Activated T-cell treated with anti-CD3 and anti-CD28 coated beads, Interleukin-2, amount 50 U/mL, for 24 hours (primary cell): ENCODE results near the gene PNMT.
"Not testable (repeated sequence)": the region's sequence is repeated elsewhere in the genome, so short reads cannot be mapped to it uniquely, and the experiment has no call there.

Experiments
- DNase-seq: peaks from one replicate; pipeline ENCODE4 v3.0.0-alpha.2; 2020
- H3K27ac Mint-ChIP-seq: 2 replicates; pipeline ENCODE4 v1.8.0; 2020; ENCODE audit warnings: mild to moderate bottlenecking, mixed read lengths
- H3K27me3 Mint-ChIP-seq: 2 replicates; pipeline ENCODE4 v1.8.0; 2020; ENCODE audit warnings: mixed read lengths
- H3K36me3 Mint-ChIP-seq: 2 replicates; pipeline ENCODE4 v1.8.0; 2020; ENCODE audit warnings: low read depth, mixed read lengths
- H3K4me1 Mint-ChIP-seq: 2 replicates; pipeline ENCODE4 v1.8.0; 2020; ENCODE audit warnings: low read depth, mixed read lengths
- H3K4me3 Mint-ChIP-seq: 2 replicates; pipeline ENCODE4 v1.8.0; 2020; ENCODE audit warnings: mild to moderate bottlenecking, moderate library complexity, mixed read lengths
- H3K9me3 Mint-ChIP-seq: 2 replicates; pipeline ENCODE4 v1.8.0; 2020; ENCODE audit warnings: mixed read lengths

Gene PNMT

GRCh38 chr17:39711071-39711470 is 42.8 kb downstream of the PNMT start:
- not testable (repeated sequence) for DNase-seq, H3K27me3 Mint-ChIP-seq, H3K27ac Mint-ChIP-seq, H3K4me3 Mint-ChIP-seq, H3K9me3 Mint-ChIP-seq, H3K36me3 Mint-ChIP-seq
- peaks cover 11% of the 10 kb centered on the region for H3K4me1 Mint-ChIP-seq

DNA sequence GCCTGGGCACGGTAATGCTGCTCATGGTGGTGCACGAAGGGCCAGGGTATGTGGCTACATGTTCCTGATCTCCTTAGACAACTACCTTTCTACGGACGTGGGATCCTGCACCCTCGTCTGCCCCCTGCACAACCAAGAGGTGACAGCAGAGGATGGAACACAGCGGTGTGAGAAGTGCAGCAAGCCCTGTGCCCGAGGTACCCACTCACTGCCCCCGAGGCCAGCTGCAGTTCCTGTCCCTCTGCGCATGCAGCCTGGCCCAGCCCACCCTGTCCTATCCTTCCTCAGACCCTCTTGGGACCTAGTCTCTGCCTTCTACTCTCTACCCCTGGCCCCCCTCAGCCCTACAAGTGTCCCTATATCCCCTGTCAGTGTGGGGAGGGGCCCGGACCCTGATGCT is 43.6 kb downstream of the PNMT start:
- Mint-ChIP-seq H3K36me3 (no peaks in the 10 kb centered on the region), H3K9me3 (no peaks in the 10 kb centered on the region), H3K27ac (no peak overlapping the region), H3K4me3 (no peak overlapping the region), H3K4me1 (peaks cover 8% of the 10 kb centered on the region), H3K27me3 (no peaks in the 10 kb centered on the region)
- no peak for DNase-seq

DNA sequence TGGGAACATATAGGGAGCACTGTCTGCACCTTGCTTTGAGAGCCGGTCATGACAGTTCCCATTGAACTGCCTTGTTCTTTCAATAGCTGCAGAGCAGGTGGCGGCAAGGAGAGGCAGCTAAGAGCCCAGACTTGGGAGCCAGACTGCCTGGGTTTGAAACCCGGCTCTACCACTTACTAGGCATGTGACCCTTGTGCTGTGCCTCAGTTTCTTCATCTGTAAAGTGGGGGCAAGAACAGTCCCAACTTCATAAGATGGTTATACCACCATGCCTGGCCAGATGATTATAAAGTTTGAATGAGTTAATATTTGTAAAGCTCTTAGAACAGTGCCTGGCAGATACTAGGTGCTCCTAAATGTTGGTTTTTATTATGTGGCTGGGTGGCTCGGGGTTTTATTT is 46.0 kb downstream of the PNMT start:
- Mint-ChIP-seq H3K27ac (no peak overlapping the region), H3K9me3 (no peaks in the 10 kb centered on the region), H3K36me3 (no peaks in the 10 kb centered on the region), H3K27me3 (no peaks in the 10 kb centered on the region), H3K4me3 (no peak overlapping the region), H3K4me1 (no peaks in the 10 kb centered on the region)
- DNase-seq = no peak

DNA sequence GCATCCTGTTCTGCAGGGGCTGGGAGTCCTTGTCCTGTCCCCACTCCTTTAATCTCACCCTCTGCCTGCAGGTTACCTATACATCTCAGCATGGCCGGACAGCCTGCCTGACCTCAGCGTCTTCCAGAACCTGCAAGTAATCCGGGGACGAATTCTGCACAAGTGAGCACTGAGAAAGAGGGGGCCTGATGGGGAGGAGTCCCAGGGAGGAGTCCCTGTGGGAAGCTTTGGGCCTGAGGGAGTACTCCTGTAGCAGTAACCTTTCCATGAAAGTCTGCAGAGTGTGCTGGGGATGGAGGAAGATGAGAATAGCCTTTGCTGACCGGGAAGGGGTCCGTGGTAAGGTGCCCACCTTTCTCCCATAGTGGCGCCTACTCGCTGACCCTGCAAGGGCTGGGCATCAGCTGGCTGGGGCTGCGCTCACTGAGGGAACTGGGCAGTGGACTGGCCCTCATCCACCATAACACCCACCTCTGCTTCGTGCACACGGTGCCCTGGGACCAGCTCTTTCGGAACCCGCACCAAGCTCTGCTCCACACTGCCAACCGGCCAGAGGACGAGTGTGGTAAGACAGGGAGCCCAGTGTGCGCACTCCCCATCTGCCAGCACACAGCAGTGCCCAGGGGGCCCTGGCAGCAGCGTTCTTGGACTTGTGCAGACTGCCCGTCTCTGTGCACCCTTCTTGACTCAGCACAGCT is 47.3 kb downstream of the PNMT start:
- Mint-ChIP-seq H3K27ac (no peak overlapping the region), H3K4me3 (no peak overlapping the region), H3K4me1 (no peaks in the 10 kb centered on the region), H3K27me3 (no peaks in the 10 kb centered on the region), H3K9me3 (no peaks in the 10 kb centered on the region), H3K36me3 (no peaks in the 10 kb centered on the region)
- no peak for DNase-seq

DNA sequence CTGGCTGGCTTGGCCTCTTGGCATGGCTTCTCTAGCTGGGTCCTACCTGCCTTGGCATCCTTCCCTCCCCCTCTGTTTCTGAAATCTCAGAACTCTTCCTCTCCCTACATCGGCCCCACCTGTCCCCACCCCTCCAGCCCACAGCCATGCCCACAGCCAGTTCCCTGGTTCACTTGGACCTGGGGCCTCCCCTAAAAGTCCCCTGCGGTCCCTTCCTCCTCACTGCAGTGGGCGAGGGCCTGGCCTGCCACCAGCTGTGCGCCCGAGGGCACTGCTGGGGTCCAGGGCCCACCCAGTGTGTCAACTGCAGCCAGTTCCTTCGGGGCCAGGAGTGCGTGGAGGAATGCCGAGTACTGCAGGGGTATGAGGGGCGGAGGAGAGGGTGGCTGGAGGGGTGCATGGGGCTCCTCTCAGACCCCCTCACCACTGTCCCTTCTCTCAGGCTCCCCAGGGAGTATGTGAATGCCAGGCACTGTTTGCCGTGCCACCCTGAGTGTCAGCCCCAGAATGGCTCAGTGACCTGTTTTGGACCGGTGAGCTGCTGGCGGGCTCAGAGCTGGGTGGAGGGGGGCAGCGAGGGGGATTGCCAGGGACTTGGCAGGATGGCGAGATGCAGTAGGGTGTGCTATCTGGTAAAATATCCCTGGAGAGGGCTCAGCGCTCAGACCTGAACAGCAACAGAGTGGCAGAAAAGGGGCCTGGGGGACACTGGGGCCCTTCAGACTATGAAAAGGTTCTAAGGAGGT is 48.0 kb downstream of the PNMT start:
- no peaks in the 10 kb centered on the region for H3K36me3 Mint-ChIP-seq
- no peaks in the 10 kb centered on the region for H3K4me1 Mint-ChIP-seq
- no peak for DNase-seq
- no peak overlapping the region for H3K4me3 Mint-ChIP-seq
- H3K27ac Mint-ChIP-seq = no peak overlapping the region
- H3K9me3 Mint-ChIP-seq = no peaks in the 10 kb centered on the region
- H3K27me3 Mint-ChIP-seq = no peaks in the 10 kb centered on the region

GRCh38 chr17:39716879-39717536 is 48.8 kb downstream of the PNMT start:
- no peak overlapping the region for H3K4me3 Mint-ChIP-seq
- no peaks in the 10 kb centered on the region for H3K9me3 Mint-ChIP-seq
- no peaks in the 10 kb centered on the region for H3K4me1 Mint-ChIP-seq
- H3K27me3 Mint-ChIP-seq = no peaks in the 10 kb centered on the region
- H3K36me3 Mint-ChIP-seq = no peaks in the 10 kb centered on the region
- no peak for DNase-seq
- H3K27ac Mint-ChIP-seq = no peak overlapping the region

DNA sequence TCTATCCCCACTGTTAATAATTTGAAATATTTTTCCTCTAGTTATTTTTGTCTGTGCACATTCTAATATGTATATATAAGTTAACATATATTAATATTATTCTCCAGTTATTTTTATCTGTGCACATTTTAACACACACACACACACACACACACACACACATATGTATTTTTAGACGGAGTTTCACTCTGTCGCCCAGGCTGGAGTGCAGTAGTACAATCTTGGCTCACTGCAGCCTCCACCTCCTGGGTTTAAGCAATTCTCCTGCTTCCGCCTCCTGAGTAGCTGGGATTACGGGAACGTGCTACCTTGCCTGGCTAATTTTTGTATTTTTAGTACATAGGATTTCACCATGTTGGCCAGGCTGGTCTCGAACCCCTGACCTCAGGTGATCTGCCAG is 49.4 kb downstream of the PNMT start:
- no peak overlapping the region for H3K27ac Mint-ChIP-seq
- no peaks in the 10 kb centered on the region for H3K27me3 Mint-ChIP-seq
- no peak for DNase-seq
- no peak overlapping the region for H3K4me3 Mint-ChIP-seq
- H3K4me1 Mint-ChIP-seq = no peaks in the 10 kb centered on the region
- H3K36me3 Mint-ChIP-seq = no peaks in the 10 kb centered on the region
- no peaks in the 10 kb centered on the region for H3K9me3 Mint-ChIP-seq

GRCh38 chr17:39719563-39720355 is 51.5 kb downstream of the PNMT start:
- Mint-ChIP-seq H3K27ac (peak overlapping the region; percentile 0), H3K9me3 (no peaks in the 10 kb centered on the region), H3K27me3 (no peaks in the 10 kb centered on the region), H3K4me1 (no peaks in the 10 kb centered on the region), H3K36me3 (peaks cover under 1% of the 10 kb centered on the region), H3K4me3 (no peak overlapping the region)
- DNase-seq = no peak
